ENCODE measurements around the gene KCNQ5.

DNA sequence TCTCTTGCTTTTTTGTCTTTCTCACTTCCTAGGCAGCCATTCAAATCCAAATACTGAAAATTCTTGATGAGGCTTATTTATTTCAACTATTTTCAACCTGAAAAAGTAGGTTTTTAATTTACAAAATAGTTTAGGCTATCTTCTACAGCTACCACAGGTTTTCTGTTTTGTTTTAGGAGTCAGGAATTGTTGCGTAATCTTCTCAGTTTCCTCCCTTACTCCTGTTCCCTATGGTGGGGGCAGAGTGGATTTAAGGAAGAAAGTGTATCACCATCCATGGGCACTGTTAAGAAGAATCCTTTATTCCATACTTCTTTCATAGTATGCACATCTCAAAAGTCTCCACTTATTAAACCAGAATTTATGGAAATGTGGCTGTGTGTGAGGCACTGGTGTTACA lies 421.0 kb downstream of the KCNQ5 start:
- TF ChIP-seq, protein P1, sequence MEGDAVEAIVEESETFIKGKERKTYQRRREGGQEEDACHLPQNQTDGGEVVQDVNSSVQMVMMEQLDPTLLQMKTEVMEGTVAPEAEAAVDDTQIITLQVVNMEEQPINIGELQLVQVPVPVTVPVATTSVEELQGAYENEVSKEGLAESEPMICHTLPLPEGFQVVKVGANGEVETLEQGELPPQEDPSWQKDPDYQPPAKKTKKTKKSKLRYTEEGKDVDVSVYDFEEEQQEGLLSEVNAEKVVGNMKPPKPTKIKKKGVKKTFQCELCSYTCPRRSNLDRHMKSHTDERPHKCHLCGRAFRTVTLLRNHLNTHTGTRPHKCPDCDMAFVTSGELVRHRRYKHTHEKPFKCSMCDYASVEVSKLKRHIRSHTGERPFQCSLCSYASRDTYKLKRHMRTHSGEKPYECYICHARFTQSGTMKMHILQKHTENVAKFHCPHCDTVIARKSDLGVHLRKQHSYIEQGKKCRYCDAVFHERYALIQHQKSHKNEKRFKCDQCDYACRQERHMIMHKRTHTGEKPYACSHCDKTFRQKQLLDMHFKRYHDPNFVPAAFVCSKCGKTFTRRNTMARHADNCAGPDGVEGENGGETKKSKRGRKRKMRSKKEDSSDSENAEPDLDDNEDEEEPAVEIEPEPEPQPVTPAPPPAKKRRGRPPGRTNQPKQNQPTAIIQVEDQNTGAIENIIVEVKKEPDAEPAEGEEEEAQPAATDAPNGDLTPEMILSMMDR (IDR thresholded peaks at IDR 0.05) = no peak
- TF ChIP-seq POLR2A (IDR thresholded peaks at IDR 0.05) = no peak
